ENCODE data around the gene MYO6.

The MYO6 gene

DNA sequence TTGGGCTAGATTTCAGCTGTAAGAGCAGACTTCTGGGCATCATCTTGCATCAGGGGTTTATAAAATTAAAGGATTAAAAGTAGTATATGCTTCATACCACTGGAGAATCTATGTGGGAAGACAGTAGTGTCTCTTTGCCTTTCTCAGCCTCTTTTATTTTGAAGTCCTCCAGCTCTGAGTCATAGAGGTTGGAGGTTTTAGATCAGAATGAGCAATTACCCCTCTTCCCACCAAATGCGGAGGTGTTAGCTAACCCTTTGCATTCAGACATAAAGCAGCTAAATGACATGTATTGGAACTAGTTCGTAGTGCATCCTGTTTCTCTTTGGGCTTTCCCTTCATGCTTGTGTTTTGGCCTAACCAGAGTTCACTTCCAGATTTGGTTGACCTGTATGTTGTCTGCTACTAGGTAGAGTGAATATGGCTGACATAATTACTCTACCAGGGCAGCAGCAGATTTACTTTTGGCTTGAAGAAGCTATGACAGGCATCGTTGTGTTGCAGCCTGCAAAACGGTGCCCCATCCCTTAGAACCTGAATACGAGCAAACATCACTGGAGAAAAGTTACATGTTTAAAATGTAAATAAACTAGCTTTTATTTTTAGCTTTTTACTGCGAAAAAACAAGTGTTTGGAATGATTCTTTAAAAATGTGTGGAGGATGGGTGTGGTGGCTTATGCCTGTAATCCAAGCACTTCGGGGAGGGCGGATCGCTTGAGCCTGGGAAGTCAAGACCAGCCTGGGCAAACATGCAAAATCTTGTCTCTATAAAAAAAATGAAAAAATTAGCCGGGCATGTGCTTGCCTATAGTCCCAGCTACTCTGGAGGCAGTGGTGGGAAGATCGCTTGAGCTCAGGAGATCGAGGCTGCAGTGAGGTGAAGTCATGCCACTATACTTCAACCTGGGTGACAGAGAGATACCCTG is 82.2 kb downstream of the MYO6 start:
- DNase-seq: no peak

DNA sequence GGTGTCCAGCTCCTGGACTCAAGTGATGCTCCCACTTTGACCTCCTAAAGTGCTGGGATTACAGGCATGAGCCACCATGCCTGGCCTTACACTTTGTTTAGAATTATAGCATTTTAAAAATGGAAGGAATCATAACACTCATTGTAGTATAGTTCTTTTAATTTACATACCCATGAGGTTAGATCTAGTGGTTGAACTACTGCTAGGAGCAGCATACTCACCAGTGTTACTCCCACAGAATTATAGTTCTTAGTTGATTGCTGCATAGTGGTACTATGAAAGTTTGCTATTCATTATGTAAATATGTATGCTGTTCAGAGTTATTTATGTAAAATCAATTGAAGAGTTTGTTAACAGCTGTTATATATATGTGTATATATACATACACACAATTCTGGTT is 85.4 kb downstream of the MYO6 start:
- DNase-seq: no peak

DNA sequence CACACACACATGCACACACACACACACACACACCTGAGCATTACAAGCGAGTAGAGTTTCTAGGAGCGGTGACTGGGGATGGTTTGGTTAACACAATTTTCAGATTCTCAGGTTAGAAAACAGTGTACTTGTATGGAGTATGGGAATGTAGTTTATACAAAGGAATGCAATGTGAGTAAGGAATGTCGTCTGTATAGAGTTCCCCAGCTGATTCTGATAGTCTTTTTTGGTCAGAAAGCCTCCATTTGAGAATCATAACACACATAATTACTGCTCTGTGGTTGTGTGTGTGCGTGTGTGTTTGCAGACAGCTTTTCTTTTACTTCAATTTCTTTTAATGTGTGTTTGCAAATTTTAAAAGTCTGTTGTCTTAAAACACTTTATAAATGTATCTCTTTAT is 93.2 kb downstream of the MYO6 start:
- no peak for DNase-seq

DNA sequence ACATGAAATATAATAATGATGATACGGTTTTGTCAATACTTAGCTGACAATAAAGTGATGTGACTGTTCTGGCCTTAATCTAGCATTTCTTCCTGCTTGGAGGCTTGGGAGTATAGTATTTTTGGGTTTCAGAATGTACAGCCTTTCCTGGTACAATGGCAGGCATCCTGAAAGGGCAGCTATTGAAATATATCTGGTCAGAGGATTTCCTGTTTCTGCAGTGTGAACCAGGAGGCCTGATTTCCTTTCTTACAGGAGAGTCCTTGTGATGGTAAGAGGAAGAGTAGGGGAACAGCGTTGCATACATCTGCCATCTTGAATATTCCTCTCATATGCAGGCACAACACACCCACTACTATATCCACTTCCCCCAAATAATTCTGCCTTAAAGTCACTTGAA is 93.7 kb downstream of the MYO6 start:
- peak; percentile 23 for DNase-seq

DNA sequence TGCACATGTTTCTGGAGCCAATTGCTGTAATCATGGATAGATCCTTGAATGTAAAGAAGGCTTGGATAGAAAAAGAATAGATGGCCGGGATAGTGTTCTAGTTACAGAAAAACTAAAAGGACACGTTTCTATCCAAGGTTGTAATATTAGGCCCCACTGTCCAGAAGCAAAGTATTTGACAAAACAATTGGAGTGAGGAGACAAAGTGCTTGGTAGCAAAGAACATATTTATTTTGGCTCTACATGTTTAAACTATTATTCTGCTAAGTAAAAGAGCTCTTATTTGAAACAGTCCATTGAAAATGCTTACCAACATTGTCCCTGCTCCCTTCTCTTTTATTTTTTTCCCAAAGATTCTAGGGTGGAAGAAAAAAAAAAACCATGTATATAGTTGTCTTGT is 94.4 kb downstream of the MYO6 start:
- no peak for DNase-seq

DNA sequence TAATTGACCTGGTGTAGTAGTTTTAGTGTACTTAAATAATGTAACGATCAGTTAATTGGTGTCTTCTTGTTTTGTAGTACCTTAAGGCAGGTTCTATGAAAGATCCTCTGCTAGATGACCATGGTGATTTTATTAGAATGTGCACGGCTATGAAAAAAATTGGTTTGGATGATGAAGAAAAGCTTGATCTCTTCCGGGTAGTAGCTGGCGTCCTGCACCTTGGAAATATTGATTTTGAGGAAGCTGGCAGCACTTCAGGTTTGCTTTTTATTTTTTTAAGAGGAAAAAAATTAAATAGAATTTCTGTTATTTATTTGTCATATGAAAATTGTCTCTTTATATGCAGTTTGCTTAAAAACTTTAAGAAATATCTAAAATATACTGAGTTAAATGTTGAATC is 99.2 kb downstream of the MYO6 start:
- no peak for DNase-seq

DNA sequence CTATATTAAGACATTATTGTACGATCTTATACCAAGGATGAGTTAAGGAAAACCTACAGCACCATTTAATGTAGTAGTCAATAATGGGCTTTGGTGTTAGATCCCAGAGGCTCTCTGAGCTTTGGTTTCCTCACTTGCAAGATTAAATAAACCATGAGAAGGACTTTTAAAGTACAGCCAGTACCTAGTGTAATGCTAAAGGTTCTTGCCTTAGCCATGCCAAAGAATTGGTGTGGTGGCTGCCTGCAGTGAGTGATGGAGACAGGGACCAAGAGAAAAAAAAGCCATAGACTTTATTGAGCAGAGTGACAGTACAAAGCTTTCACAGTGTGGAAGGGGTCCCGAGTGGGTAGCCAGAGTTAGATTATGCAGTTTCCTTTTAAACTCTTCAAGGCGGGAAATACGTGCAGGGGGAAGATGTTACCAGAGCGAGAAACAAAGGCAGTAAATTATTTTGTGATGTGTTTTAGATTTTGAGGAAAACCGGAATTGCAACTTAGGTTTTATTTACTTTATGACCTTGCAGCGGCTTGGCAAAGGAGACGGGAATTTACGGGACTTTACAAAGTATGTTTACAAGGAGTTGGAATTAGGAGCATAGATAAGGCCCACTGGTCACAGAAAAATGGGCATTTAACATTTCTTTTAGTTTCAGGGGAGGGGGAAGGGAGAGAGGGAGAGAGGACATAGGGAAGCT is 100.4 kb downstream of the MYO6 start:
- peak; percentile 59 for DNase-seq

DNA sequence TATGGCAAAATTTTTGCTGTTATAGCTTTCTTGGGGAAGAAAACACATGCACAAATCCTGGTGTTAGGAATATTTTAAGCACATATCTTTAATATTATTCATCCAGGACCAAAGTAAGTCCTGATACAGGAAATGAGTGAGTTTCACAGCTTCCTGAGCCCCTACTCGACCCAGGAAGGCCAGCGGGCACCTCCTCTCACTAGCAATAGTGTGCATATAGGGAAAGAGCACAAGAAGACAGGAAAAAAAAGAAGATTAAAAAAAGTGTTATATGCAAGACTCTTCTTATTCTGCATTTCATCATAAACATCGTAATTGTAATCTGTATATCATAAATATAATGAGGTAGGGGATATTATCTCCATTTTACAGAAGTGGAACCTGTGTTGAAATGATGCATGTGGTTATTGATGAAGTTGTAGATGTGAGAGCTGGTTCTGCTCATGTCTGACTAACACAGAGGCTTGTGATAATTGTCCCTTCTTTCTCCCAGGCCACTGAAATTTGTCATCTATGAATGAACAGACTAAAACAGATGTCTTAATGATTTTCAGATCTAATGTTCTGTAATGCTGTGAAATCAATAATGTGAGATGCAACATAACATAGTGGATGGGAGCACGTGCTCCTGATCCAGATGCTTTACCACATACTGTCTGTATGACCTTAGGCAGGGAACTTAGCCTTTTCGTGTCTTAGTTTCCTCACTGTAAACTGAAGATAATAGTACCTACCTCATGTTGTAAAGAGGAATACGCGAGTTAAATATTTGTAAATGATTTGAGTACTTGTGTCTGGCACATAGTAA is 101.2 kb downstream of the MYO6 start:
- peak; percentile 24 for DNase-seq

DNA sequence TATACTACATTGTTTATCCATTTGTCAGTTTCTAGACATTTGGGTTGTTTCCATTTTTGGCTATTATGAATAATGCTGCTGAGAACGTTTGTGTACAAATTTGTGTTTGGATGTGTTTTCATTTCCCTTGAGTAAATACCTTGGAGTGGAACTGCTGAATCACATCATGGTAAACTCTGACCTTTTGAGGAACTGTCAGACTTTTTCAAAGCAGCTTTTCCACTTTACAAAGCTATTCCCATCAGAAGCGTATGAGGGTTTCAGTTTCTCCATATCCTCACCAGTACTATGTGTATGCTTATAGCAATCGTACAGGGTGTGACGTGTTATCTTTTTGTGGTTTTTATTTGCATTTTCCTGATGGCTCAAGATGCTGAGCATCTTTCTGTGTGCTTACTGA is 103.7 kb downstream of the MYO6 start:
- DNase-seq: peak; percentile 91

DNA sequence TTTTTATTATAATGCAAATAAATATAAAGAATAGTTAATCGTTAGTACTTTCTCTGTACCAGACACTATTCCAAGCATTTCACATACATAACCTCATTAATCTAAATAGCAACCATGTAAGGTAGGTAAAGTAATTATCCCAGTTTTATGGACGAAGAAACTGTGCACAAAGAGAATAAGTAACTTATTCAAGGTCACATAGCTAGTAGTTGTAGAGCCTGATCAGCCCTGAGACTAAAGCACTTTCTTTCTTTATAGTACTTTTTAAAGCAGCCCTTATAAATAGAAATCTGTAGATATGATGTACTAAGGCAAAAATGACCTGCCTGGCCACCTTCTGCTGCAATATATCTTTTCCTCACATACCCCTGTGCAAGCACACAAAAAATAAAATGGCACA is 104.8 kb downstream of the MYO6 start:
- no peak for DNase-seq

DNA sequence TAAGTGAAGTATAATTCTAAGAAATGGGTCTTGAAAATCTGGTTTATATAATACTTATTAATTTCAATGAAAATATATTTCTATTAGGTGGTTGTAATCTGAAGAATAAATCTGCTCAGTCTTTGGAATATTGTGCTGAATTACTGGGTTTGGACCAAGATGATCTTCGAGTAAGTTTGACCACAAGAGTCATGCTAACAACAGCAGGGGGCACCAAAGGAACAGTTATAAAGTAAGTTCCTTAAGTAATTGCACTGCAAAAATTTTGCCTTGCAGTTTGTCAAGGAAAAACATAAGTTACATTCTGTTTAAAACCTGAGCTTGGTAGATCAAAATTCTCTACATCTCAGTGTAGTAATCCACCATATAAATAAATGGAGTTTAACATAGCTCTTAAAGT is 106.0 kb downstream of the MYO6 start:
- DNase-seq: peak; percentile 74

DNA sequence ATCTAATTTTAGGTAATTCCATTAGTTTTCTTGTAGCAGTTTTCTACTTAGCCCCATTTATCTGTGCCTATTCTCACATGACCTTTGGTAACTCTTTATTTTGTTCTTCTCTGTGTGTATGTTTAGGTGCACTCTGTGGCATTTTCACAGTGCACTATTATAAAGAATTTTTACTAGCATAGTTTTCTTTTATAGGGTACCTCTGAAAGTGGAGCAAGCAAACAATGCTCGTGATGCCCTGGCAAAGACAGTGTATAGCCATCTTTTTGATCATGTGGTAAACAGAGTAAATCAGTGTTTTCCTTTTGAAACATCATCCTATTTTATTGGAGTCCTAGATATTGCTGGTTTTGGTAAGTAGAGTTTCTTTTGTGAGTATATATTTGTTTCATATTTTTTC is 107.9 kb downstream of the MYO6 start:
- DNase-seq: no peak

DNA sequence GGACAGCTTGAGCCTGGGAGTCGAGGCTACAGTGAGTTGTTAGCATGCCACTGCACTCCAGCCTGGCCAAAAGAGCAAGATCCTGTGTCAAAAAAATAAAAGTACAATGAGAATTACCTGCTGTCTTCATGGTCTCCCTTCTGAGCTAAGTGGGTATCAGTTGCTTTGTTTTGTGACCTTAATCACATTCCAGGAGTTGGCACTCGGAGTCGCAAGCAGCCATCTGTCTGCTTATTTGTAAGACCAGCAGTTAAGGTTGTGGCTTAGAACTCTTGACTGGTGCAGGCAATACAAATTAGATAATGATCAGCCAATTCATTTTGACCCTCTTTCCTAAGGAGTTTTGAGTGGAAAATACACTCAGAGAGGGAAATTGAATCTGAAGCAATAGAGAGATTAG is 114.0 kb downstream of the MYO6 start:
- no peak for DNase-seq

DNA sequence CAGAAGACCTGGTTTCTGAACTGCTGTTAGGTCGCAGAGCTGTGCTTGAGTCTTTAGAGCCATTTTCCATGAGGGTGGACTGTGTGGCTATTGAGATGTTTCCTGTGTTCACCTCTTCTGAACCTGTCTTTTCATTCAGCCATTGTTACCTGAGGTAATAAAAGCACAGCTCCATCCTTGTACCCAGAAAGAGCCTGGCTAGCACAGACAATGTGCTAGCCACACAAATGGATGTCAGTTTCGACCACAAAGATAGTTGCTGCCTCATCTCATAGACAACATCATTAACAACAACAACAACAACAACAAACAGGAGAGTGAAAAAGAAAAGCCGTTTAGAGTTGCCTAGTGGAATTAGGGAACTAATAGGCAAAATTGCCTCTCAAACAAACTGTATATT is 114.7 kb downstream of the MYO6 start:
- no peak for DNase-seq

DNA sequence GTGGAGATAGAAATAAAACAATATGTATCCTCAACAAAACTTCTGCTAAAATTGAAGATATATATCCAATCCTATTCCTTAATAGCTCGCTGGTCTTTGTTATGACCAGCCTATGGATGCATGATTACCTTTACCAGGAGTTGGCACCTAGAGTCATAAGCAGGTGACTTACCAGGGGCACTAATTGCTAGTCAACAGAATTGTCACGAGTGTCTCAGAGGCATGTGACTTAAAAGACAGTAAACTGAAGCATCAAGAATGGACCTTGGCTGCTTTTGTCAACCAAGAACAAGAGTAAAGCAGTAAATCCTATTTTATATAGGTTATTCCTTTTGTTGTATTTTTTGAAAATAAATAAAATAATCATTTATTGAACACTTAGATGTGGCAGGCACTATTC is 115.4 kb downstream of the MYO6 start:
- no peak for DNase-seq

DNA sequence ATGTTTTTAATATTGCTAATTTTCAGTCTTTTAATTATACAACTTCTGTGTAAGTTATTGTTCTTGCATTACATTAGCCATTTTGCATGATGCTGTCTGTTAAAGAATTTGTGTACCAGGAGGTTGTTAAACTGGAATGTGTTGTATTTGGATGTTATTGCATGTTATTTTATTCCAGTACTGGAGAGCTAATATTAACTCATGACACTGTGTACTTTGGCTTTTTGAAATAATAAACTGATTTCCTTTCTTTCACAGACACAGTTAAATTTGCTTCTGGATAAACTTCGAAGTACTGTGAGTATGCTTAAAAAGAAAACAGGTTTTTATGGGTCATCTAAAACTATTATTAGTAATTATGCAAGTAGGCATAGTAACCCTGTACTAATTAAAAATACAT is 121.3 kb downstream of the MYO6 start:
- no peak for DNase-seq

DNA sequence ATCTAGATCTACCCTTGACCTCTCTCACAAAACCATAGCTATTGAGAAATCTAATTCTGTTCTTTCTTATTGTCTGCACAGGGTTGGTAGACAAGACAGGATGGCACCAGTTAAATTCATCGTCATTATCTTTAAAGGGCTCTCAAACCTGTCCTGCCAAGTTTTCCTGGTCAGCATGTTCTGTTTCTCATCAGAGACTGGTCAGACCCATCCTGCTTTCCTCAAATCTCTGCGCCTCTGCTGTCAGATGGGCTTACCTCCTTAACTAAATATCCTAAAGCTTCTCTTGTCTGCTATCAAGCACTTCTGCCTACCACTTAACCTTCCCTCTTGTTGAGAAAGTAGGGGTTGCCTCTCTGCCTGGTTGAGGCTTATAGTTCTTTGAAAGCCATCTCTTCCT is 125.2 kb downstream of the MYO6 start:
- DNase-seq: no peak

DNA sequence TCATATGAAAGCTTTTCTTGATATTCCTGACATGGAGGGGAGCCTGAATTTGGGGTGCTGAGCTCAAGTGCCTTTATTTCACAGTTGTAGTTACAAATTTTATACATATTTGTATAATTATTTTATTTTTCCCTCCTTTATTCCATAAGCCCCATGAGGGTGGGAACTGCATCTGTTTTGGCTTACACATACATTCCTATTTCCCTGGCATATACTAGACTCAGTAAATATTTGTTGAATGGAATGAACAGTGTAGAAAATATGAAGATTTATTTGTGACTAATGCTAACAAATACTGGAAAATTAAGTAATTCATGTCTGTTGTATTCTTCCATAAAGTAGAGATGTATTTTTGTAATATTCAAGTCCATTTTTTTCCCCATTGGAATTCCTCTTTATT is 127.1 kb downstream of the MYO6 start:
- no peak for DNase-seq

DNA sequence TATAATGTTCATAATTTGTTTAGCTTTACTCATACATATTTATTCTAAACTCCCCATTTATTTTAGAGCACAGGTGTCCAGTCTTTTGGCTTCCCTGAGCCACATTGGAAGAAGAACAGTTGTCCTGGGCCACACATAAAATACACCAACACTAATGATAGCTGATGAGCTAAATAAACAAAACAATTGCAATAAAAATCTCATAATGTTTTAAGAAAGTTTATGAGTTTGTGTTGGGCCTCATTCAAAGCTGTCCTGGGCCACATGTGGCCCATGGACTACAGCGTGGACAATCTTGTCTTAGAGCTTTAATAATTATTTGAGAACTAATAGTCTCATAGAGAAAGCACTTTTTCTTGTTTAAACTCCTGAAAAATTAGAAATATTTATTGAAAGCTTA is 131.3 kb downstream of the MYO6 start:
- DNase-seq: no peak

DNA sequence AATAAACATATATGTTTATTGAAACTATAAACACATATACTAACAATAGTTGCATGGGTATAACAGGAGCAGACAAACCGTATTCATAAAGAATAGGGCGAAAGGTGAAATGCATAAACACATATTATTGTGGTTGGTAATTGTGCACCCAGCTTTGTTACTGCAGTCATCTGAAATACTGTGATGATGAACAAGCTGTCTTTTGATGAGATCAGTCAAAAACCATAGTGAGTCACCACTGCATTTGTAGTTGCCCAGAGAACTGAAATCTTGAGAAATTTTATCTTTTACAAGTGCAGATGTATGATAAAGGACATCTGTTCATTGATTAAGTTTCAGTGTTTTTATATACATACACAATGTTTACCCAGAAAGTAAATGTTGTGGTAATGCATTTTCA is 133.7 kb downstream of the MYO6 start:
- no peak for DNase-seq

DNA sequence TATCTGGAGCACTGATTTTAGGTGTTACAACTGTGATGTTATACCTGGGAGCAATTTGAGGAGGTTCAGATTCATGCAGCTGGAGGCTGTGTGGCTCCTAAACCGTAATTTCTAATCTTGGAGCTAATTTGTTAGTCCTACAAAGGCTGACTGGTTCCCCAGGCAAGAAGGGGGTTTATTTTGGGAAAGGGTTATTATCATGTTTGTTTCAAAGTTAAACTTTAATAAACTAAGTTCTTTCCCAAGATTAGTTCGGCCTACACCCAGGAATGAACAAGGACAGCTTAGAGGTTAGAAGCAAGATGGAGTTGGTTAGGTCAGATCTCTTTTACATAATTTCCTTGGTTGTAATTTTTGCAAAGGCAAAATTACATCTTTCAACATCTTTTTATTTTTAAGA is 135.8 kb downstream of the MYO6 start:
- no peak for DNase-seq

DNA sequence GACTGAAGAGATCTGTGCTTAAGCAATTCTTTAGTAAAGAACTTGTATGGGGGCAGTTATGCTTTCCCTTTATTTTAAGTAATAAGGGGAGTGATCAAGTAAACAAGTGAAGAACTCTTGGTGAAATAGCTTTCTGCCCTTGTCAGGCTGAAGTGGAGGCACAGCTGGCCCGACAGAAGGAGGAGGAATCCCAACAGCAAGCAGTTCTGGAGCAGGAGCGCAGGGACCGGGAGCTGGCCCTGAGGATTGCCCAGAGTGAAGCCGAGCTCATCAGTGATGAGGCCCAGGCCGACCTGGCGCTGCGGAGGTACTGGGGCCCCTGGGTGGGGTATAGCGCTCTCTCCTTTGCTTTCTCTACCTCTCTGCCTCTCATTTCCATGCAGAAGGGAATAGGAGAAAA is 143.3 kb downstream of the MYO6 start:
- DNase-seq: peak; percentile 8

DNA sequence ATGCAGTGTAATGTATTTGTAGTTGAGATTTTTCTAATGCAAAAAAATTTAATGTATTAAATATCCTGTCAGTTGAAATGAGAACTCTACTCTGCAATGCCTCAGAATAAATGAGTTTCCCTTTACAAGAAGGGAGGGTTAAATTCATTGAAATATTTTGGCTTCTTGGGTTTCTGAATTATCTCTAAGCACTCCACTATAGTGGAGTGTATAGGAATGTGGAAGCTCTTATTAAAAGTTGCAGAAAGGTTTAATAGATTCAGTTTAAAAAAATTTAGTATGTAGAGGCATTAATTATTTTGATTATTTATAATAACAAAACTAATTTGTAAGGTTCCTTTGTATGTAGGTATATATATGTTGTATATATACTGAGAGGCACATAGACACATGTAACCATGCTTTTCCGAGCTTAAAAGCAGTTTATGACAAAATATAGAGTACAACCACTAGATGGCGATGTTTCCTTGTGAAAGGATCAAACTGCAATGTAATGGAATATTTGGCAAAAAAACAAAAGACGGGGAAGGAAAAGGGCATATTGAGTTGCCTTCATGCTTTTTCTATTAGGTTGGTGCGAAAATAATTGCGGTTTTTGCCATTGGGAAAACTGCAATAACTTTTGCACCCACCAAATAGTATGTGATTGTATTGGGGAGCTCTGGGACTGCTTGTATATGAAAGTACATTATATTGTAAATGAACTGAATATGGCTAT is 144.2 kb downstream of the MYO6 start:
- peak; percentile 89 for DNase-seq
